GM21717 (cell line): ENCODE data around the gene FLT1.

Source experiments
- ATAC-seq: cut with Tn5 transposase; IDR thresholded peaks from one replicate; pipeline ENCODE4 v1.9.1; 2021; ENCODE audit warnings: mild to moderate bottlenecking, moderate library complexity; ENCODE audit not compliant: unreplicated experiment

The FLT1 gene

DNA sequence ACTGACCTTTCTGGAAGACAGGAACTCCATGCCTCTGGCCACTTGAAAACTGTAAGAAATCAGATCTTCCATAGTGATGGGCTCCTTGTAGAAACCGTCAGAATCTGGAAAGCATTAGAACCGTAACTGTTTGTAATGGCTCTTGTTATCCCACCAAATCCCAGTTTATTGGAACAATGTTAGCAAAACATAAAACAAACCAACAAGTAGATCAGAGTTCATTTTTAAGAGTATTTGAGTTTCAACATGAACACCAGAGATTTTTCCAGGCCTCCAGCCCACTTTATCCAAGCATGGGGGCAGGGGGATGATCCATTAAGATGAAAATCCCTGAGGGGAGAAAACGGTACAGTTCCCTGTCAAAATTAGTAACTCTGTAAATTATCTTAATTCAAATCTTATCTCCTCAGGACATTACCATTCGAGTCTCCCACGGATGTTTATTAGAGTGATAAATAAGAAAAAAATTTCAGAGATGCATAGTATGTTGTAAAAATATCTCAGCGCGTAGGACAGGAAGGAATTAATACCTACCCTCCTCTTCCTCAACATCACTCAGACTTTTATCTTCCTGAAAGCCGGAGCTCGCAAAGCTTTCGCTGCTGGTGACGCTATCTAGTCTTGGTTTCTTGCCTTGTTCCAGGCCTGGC is 172.5 kb downstream of the FLT1 start:
- ATAC-seq = no peak

DNA sequence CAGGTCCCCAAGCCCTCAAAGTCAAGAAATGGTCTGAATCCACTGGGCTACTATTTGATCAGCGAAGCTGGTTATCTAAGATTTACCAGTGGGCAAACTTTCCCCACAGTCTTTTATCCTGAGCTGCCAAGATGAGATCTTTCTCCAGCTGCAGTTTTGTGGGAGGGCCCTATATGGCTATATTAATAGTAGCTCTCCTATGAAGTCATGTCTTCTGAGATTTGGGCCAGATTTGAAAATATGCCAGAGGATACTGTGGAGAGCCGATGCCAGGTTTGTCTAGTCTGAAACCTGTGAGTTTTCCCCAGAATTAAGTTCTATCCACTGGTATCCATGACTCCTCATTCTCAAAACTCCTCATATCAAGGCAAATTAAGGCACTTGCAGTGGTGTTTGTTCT is 173.2 kb downstream of the FLT1 start:
- ATAC-seq = no peak

DNA sequence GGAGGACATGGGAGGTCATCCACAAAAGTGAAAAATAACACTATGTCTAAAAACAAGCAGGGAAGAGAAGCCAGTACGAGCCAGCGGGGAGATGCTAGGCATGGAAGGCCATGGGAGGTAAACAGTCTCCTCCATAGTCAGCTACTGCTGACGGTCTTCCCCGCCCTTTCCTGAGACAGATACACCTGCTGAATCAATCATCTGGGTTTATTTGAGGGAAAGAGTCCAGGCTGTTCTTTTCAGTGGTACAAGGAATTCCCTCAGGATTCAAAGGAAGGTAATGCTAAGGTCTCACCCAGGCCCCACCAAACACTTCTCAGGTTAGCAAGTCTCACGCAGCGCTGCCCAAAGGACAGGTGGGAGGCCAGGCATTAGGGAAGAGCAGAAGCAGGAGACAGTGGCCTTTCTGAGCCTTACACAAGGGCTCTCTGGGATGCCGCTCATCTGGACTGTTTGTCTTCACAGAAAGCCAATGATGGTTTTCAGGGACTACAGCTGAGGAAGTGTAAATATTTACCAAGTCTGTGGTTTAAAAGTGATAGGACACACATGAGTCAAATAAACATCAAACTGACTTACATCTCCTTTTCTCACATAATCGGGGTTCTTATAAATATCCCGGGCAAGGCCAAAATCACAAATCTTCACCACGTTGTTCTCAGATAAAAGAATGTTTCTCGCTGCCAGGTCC is 173.9 kb downstream of the FLT1 start:
- ATAC-seq = no peak

DNA sequence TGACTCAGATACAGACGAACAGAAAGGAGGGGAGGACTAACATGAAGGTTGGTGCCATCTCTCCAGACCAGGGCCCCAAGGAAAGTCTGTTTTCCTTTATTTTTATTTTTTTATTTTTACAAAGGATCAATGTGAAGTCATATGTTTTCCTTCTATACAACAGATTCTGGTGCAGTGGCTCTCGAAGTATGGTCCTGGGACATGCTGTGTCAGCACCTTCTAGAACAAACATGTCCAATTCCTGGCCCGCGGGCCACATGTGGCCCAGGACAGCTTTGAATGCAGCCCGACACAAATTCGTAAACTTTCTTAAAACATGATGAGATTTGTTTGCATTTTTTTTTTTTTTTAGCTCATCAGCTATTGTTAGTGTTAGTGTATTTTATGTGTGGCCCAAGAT is 174.7 kb downstream of the FLT1 start:
- no peak for ATAC-seq

DNA sequence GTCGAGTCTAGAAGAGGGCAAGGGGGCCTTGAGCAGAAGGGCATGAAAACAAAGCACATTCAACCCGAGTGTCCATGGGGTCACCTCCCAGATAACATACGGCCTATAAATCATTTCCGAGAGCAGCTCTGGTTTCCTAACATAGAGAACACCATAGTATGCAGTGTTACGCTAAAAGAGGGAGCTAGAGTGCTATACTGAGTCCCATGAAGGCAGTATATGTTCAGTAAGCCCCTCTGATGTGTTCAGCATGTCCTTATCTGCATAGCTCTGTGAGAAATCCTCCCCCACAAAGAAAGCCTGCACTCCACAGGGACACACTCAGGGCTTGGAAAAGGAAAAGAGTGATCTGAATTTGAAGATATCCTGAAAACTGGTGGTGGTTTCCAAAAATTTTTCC is 175.4 kb downstream of the FLT1 start:
- no peak for ATAC-seq

DNA sequence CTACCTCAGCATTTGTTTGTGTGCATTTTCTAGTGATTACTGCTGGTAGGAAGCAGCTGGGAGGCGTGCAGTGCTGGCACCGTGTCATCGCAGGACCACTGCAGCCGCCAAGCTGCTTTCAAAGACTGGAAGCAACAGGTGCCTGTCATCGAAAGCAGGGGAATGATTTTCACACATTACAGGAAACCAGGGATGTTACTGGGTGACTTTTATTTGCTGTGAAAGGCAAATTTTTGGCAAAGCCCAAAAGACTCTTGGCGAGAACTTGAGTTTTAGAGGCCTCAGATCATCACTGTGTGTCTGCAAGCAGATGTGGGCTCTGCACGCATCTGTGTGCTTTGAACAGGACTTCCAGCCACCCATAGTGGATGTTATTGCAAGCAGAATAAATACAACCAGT is 176.4 kb downstream of the FLT1 start:
- ATAC-seq = no peak

DNA sequence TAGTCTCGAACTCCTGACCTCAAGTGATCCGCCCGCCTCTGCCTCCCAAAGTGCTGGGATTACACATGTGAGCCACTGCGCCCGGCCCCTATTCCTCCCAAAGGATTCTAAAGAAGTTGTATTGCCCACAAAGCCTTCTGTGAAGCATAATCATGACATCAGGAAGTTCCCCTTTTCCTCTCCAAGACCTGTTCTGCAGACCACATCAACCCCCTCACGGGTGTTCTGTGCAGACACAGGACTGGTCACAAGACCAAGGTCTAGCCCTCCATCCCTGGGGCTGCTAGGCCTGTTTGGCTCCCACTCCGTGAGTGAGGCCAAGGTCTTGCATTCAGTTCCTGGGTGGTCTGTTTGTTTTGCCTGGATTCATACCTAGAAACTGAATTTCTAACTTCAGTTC is 178.1 kb downstream of the FLT1 start:
- ATAC-seq = no peak

DNA sequence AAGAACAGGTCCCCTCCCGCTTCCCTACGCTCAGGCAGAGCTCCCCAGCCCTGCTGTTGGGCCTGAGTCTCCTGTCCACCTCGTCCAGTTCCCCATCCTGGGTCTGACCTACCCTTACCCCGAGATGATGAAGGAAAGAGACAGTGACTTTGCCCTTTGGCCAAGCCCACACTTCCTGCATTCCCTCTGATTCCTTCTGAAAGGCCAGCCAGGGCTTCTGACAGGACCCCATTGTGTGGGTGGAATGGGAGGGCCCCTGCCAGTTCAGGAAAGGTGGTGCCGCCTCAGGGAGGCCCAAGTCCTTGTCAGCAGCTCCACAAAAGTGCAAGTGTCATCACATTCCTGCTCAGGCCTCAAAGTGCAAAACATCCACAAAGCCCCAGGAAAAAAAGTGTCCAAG is 178.8 kb downstream of the FLT1 start:
- ATAC-seq = no peak

DNA sequence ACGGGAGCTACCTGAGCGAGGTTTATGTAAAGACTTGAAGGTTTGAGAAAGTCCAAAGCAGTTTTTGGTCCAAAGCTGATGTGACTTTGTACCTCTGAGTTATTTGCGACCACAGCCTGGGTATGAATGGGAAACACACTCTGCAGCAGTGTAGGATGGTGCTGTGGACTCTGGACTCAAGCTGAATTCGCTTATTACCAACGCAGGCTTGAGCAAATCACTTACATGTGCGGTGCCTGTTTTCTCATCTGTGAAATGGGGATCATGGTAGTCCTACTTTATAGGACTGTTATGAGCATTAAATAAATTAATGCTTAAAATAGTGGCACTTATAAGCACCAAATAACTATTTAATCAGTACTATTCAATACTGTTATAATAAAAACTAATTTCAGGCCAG is 180.0 kb downstream of the FLT1 start:
- ATAC-seq = no peak

DNA sequence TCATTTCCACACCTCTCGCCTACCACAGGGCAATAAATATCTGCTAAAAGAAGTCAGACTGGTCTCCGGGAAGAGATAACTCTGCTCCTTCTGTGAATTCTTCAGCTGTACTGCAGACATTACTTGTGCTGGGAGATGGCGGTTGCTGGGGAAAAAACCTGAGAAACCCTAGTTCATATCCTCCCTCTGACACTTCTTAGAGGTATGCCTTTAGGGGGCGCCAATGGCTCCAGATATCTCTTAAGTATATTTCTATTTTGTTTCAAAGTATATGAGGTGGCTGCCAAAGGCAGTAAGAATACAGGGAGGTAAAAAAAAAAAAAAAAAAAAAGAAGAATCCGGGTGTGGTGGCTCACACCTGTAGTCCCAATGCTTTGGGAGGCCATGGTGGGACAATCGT is 181.3 kb downstream of the FLT1 start:
- no peak for ATAC-seq

DNA sequence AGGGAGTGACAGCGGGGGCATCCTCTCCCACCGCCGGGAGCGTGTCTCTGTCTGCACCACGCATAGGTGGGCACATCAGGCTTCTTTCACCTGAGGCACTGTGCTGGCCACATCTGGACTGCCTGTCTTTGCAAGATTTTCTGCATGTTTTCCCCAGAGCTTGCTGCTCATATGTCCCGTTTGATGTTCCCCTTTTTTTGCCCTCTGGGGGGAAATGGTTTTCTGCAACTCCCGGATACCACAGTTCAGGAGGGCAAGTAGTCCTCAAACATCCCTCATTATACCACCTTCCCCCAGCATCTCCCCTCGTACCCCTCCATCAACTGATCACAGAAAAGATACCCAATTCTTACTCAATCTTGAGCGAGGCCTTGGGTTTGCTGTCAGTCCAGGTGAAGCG is 188.6 kb downstream of the FLT1 start:
- no peak for ATAC-seq

DNA sequence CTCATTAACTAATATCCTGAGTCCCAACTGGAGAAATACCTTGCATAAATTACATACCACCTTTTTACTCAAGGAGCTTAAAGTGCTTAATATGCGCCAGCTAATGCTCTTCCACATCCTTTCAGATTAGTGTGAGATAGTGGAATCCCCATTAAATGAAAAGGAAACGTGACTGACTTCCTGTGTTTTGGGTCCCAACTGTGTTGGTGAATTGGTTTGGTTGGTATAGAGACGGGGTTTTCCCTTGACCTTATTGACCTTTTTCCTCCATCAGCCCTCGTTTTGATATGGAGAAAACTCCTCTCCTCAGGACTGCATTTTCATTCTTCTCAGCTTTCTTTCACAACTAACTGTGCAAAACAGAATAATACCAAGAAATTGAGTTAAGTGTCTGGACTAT is 193.1 kb downstream of the FLT1 start:
- no peak for ATAC-seq

DNA sequence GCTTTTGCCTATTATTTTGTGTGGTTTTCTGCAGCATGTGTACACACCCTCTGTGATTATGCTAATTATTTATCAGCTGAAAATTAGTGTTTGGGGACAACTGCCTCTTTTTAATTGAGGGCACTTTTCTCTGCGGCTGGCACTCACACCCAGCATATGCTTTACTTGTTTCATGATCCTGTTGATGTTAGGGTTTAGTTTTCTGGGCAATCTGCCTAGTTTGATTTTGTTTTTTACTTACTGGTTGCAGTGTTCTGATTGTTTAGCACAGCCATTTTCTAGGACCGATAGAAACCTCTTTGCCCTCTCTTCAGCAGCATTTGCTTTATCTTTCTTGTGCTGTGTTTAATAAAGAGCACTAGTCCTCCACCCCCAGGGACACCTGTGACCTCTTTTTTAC is 195.0 kb downstream of the FLT1 start:
- ATAC-seq = no peak

DNA sequence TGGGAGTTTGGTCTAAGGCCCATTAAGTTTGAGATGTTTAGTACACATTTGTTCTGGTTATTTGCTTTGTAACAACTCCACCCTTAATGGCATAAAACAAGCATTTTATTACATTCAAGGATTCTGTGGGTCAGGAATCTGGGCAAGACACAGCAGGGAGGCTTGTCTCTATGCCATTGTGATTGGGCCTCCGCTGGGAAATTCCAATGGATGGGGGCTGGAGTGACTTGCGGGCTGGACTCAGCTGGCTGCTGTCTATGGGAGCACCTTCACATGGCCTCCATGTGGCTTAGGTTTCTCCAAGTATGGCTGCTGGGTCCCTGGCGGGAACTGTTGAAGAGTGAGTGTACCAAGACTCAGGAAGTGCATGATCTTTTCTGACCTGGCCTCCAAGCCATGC is 197.6 kb downstream of the FLT1 start:
- ATAC-seq = no peak

DNA sequence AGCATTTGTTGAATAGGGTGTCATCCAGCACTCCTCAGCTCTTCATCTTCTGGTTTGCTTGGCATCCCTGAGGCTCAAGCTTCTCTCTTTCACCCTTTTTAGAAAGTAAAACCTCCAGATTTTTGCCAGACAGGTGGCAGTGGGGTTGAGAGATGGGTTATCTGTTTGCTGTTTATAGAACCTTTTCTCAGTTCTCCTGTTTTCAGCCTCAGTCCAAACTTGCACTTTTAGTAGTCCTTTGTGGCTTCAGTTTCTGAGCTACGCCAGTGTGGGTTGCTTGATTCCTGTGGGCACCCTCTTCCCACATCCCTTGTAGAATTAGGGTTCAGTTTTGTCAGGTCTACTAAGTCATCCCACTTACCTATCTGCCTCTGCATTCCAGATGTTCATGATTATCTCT is 208.7 kb downstream of the FLT1 start:
- ATAC-seq = peak; percentile 71

DNA sequence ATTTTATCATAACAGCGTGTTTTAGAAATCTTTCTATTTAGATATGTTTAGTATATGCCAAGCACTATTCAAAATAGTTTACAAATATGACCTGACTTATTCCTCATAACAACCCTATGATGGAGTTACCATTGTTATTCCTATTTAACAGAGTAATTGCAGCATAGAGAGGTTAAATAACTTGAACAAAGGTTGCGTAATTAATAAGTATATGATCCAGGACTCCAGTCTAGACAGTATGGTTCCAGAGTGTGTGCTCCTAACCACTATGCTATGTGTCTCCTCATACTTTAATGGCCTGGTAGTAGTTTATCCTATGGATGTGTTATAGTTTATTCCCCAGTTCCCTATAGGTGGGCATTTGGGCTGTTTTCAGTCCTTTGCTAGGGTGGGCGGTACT is 211.3 kb downstream of the FLT1 start:
- ATAC-seq = no peak

DNA sequence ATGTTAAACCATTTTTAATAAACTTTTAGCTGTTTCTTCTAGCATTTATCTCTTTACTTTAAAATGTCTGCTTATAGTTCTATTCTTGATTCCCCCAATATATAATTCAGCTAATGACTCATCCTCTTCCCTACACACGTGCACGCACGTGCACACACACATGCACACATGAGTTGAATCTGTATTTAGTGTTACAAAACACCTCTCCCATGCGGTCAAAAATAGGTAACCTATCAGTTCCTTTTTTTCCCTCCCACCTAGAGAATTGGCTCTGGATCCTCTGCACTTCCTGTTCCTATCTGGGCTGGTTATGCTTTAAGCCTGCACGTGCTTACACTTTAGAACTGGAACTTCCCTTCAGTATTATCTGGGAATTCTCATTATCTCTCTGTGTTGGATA is 212.5 kb downstream of the FLT1 start:
- ATAC-seq = no peak

DNA sequence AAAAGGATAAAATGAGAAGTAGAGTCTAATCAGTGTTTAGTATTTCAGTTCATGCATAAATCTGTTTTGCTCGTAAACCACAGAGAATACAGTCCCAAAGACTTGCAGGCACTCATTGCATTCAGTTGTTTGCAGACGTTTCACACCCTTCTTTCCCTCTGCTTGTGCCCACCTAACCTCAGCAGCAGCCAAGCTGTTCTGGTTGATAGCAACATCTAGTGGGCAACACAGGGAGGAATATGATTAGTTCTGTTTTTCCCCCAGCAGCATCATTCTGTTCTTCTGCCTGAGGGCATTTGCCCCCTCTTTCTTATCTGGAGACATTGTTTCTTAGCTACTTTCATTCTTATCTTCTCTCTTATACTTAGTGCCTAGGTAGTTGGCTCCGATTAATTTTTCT is 221.0 kb downstream of the FLT1 start:
- ATAC-seq = no peak

DNA sequence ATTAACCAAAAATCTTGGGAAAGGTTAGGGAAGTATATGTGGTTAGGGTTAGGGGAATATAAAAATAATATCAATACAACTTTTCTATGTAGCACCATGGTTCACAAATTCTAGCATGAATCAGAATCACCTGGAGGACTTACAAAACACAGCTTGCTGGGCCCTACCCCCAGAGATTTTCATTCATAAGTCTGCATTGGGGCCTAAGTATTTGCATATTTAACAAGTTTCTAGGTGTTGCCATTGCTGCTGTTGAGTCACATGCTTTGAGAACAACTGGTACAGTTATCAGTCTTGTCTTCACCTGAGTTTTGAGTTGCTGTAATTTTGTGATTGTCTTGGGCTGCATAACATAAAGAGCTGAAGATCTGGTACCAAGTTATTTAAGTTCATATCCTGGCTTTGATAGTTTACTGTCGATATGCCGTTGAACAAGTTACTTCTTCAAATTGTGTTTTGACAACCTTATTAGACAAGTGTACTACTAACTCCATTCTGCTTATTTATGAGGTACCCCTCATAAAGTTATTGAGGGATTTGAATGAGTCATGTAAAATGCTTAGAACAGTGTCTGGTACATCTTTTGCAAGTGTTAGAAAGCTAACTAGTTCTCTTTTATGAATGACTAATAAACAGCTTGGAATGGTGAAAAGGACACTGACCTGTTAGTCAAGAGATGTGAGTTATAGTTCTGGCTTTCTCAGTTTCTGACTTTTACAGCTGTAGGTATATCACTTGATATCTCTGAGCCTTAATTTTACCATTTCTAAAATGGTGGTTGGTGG is 223.7 kb downstream of the FLT1 start:
- no peak for ATAC-seq

DNA sequence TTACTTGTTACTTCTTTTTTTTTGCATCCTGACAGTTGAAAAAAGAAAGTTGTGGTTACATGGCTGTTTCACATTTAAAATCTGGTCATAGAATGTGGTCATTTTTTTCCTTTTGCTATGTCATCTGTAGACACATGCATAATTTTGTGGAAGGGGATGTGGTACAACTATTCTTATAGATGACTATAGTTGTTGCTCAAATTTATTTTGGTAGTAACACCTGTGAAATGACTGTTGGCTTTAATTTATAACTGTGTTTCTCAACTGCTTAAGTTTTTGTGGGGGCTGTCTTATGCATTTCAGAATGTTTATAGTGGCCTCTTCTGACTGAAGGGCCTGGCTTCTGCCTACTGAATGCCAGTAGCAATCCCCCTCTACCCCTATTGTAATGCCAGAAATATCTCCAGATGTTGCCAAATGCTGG is 226.1 kb downstream of the FLT1 start:
- peak; percentile 96 for ATAC-seq

DNA sequence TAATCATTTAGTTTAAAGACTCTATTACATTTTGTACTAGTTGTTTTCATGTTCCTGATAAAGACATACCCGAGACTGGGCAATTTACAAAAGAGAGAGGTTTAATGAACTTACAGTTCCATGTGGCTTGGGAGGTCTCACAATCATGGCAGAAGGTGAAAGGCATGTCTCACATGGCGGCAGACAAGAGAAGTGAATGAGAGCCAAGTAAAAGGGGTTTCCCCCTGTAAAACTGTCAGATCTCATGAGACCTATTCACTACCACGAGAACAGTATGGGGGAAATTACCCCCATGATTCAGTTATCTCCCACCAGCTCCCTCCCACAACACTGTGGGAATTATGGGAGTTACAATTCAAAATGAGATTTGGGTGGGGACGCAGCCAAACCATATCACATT is 227.4 kb downstream of the FLT1 start:
- no peak for ATAC-seq

DNA sequence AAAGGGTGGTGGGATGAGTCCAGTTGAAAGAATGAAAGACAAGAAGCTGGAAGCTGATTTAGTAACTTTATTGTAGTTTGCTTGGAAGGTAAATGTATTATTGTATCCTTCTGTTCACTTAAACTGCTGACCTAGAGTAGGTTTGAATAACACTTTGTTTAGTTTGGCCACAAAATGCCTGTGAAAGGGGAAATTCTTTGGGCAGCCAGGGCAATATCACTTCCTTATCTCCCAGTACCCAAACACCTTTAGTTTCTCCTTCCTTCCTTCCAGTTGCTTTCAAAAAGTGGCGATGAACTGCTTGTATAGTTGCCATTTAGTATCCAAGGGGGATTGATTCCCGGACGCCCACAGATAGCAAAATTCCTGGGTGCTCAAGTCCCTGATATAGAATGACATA is 236.5 kb downstream of the FLT1 start:
- ATAC-seq = no peak
